HG03196 (cell line): Measurements from ENCODE around the gene PLD4.

ENCODE experiments used
- ATAC-seq: cut with Tn5 transposase; IDR thresholded peaks from one replicate; pipeline ENCODE4 v1.9.1; 2021; ENCODE audit not compliant: unreplicated experiment

The PLD4 gene

GRCh38 chr14:104927432-104927816 lies 2.7 kb downstream of the PLD4 start:
- no peak for ATAC-seq

- no peak for ATAC-seq
Observed at GRCh38 chr14:104927901-104928300, 3.2 kb downstream of the PLD4 start.

GRCh38 chr14:104928391-104929133 lies 3.9 kb downstream of the PLD4 start:
- no peak for ATAC-seq

DNA sequence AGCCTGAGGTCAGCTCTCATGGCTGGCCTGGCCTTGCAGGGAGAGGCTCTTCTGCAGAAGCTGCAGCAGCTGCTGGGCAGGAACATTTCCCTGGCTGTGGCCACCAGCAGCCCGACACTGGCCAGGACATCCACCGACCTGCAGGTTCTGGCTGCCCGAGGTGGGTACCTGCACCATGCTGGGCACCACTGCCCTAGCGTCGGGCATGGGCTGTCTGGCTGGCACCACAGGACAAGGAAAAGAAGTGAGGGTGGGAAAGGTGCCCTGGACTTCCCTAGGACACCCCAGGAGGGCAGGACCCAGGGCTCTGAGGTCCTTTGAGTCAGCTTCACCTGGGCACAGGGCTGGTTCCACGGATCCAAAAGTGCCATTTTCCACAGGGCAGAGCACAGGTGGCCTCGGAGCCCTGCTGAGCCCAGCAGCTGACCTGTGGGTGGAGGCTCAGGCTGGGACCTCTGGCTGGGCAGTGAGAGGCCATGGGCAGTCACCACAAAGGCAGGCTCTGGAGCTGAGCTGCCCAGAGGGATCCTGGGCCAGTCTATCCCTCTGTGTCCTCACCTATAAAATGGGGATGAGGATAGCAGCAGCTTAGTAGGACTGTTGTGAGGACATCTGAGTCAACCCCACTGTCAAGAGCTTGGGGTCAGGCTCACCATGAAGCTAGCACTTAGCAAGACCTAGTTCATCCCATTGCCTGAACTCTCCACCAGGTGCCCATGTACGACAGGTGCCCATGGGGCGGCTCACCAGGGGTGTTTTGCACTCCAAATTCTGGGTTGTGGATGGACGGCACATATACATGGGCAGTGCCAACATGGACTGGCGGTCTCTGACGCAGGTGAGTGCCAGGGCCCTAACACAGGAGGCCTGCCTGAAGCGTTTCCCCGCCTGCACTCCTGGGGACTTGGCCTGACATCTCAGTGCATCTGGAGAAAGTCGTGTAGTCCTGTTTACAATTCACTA lies 4.9 kb downstream of the PLD4 start:
- no peak for ATAC-seq

GRCh38 chr14:104930526-104931303 lies 6.0 kb downstream of the PLD4 start:
- no peak for ATAC-seq

DNA sequence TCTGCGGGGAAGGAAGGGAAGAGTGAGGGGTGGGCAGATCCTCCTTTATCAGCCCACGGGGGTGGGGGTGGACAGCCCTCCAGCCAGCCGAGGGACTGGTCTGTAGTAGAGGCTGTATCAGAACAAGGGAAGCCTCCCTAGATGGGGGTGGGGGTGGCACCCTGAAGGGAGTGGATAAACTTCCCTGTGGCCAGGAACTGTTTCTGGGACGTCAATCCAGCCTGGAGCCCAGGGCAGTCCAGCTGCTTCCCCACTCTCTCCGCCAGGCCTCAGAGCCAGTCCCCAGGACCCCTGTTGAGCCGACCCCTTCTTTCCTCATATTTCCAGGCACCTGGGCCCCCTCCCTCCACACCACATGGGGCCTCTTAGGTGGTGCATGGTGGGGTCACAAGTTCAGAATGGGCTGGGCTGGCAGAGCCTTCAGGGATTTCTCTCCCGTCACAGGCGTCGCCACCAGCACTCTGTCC lies 6.7 kb downstream of the PLD4 start:
- no peak for ATAC-seq

- no peak for ATAC-seq
Observed at GRCh38 chr14:104931771-104932675, 7.3 kb downstream of the PLD4 start.

DNA sequence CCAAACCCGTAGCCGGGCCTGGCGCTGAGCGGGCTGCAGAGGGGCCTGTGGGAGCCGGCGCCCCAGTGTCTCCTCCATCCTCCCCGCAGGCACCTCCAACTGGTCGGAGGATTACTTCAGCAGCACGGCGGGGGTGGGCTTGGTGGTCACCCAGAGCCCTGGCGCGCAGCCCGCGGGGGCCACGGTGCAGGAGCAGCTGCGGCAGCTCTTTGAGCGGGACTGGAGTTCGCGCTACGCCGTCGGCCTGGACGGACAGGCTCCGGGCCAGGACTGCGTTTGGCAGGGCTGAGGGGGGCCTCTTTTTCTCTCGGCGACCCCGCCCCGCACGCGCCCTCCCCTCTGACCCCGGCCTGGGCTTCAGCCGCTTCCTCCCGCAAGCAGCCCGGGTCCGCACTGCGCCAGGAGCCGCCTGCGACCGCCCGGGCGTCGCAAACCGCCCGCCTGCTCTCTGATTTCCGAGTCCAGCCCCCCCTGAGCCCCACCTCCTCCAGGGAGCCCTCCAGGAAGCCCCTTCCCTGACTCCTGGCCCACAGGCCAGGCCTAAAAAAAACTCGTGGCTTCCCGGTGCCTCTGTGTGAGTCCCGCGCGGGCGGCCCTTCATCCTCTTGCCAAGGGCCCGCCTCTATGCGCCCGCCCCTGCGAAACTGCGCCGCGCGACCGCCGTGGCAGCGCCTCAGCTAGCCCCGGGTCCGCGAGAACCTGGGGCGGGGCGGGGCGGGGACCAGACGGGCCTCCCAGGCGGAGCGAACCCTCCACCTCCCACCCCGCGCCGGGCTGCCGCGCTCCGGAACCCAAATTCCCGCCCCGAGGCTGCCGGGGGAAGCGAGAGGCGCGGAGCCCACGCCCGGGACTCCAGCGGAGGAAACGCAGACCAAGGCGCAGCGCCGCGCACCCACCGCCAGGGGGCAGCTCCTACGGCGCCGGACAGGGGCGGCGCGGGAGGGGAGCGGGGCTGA lies 8.3 kb downstream of the PLD4 start:
- no peak for ATAC-seq

GRCh38 chr14:104933746-104934733 lies 9.4 kb downstream of the PLD4 start:
- ATAC-seq, result no peak

DNA sequence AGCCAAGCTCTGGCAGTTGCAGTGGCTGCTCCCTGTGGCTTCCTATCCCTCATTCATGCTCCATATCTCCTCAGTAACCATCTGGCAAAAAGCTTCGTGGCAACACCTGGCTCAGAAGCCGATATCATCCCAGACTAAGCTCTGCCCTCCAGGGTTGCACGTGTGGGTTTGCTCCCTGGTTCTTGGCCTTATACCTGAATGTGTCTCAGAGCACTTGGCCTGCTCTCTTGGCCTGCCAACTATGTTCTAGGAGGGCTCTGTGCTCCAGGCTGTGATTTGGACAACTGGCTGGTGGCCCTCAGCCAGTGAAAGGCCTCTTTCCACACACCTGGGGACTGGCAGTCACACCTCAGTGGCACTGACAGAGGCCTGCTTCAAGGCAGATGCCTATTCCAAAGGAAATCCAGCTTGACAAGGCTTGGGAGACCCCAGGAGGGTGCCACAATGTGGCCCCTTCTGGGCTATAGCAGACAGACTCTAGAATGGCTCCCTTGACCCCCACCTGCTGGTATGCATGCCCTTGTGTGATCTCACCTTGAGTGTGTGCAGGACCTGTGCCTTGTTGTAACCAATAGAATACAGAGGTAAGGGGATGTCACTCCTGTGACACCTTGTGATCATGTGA lies 10.5 kb downstream of the PLD4 start:
- ATAC-seq, result no peak

DNA sequence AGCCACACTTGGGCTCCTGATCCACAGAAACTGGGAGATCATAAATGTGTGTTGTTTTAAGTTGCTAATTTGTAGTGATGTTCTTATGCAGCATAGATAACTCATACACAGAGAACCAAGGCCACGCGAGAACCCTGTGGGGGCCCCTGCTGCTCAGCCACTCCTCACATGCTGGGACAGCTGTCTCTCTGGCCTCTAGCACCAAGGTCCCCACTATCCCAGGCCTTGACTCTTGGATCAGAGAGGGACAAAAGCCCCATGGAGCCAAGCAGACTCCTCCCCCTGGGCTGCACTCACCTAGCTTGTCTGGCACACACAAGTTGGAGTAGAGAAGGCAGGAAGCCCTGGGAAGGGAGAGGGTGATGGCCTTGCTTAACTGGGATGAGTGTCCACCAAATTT lies 11.3 kb downstream of the PLD4 start:
- ATAC-seq, result no peak

DNA sequence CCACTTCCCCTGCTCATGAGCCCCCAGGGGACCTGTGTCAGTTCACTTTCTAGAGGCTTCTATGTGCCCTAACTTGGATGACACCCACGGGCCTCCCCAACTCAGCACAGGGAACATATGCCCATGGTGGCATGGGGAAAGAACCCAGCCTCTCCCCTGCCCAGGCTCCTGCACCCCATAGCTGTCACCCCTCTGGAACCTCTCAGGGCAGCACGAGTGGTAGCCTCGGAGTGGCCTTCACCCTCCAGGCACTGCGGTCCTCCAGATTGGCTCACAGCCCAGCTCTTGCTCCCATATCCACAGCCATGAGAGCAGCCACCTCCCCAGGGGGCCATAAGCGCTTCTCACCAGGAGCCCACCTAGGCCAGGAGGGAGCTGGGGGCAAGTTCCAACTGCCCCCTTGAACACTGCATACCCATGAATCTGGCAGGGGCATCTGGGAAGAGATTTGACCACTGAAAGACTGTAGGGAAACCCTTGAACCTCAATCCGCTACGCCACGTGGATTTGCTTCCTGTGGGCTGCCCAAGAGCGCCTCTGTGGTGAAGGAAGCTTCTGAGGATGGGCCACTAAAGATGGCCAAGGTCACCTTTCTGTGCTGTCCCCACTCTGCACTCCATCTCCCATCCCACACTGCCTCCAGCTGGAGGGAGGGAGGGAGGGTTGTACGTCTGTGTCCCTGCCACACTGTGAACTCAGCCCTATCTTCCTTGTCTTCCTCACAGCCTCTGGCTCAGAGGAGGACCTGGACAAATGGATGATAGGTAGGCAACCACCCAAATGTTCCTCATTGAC lies 11.9 kb downstream of the PLD4 start:
- no peak for ATAC-seq

GRCh38 chr14:104937161-104937560 lies 12.5 kb downstream of the PLD4 start:
- ATAC-seq, result no peak

- ATAC-seq, result no peak
Observed at GRCh38 chr14:104937694-104938365, 13.2 kb downstream of the PLD4 start.

GRCh38 chr14:104938436-104938835 lies 13.8 kb downstream of the PLD4 start:
- ATAC-seq, result no peak

DNA sequence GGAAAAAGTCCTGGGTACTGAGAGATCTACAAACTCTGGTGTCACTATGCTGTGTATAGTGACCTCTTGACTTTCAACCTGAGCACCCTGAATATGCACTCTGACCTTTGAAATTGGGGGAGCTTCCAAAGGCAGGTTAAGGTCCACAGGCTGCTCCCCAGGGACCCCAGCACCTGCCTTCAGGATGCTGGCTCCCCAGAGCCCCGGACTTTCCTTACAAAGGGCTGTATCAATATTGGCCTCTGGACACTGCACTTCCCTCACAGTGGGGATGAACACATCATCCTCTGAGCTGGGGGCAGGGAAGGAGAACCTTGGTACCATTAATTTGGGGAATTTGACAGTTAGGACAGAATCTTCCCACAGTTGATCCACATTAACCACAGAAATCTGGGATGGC lies 14.3 kb downstream of the PLD4 start:
- no peak for ATAC-seq
